A673 (cell line): ENCODE measurements around the gene NUMB. TPM values are rescaled to one million over a fixed set of nuclear protein-coding genes. Genes with fewer than 3 reads are reported as not detected.

Experiments
- BruUV-seq: library from RNA; stranded (reverse); fragments of 400-500 nt; replicated peaks from 2 replicates; lab custom pipeline; 2021; lab: Mats Ljungman, UMichigan
- CTCF ChIA-PET: fragments of 300-600 bp; sonication (Branson Sonifier 250); formaldehyde crosslinking; loops from one replicate; lab custom pipeline; 2022; ENCODE audit warnings: antibody characterized with exemption; lab: Charles Lee
- POLR2A ChIA-PET: fragments of 300-600 bp; sonication (Branson Sonifier 250); formaldehyde crosslinking; loops from one replicate; lab custom pipeline; 2022; ENCODE audit warnings: antibody characterized with exemption; ENCODE audit not compliant: low non-redundant PET; lab: Charles Lee
- DNase-seq: peaks from one replicate; pipeline ENCODE4 v3.0.0-alpha.2; 2015; ENCODE audit warnings: low spot score
- H3K27ac ChIP-seq: fragments of 200-600 bp; sonication (generic); 2 replicates; pipeline ENCODE4 v1.5.1; 2016; ENCODE audit warnings: mixed run types, low read depth, mild to moderate bottlenecking, mixed read lengths, antibody characterized with exemption, low read length; ENCODE audit not compliant: poor library complexity, severe bottlenecking
- H3K27me3 ChIP-seq: fragments of 200-600 bp; sonication (generic); replicated peaks from 2 replicates; pipeline ENCODE4 v1.6.1; 2017; ENCODE audit warnings: mixed run types, low read depth, mild to moderate bottlenecking, mixed read lengths, antibody characterized with exemption, low read length; ENCODE audit not compliant: insufficient read depth, poor library complexity
- H3K36me3 ChIP-seq: fragments of 200-600 bp; sonication (generic); 2 replicates; pipeline ENCODE4 v1.6.1; 2016; ENCODE audit warnings: mixed run types, mild to moderate bottlenecking, mixed read lengths, antibody characterized with exemption, low read length; ENCODE audit not compliant: insufficient read depth, poor library complexity, severe bottlenecking
- H3K4me1 ChIP-seq: fragments of 200-600 bp; sonication (generic); 2 replicates; pipeline ENCODE4 v1.6.1; 2017; ENCODE audit warnings: mixed run types, mild to moderate bottlenecking, mixed read lengths, antibody characterized with exemption, low read length; ENCODE audit not compliant: insufficient read depth, poor library complexity, severe bottlenecking
- H3K4me3 ChIP-seq: fragments of 200-600 bp; sonication (generic); 2 replicates; pipeline ENCODE4 v1.5.1; 2016; ENCODE audit warnings: low read depth, mixed run types, mild to moderate bottlenecking, mixed read lengths, low read length; ENCODE audit not compliant: poor library complexity, severe bottlenecking
- H3K9me3 ChIP-seq: fragments of 200-600 bp; sonication (generic); 2 replicates; pipeline ENCODE4 v1.6.1; 2016; ENCODE audit warnings: mixed run types, low read depth, mild to moderate bottlenecking, mixed read lengths, antibody characterized with exemption, low read length; ENCODE audit not compliant: poor library complexity, severe bottlenecking
- CTCF ChIP-seq: fragments of 300-800, 200-600 bp; sonication (generic); conservative IDR thresholded peaks from 2 replicates; pipeline ENCODE4 v1.5.1; 2017; ENCODE audit warnings: low read depth, mild to moderate bottlenecking, antibody characterized with exemption, low read length, moderate library complexity, mixed read lengths
- EZH2 ChIP-seq: fragments of 200-600 bp; sonication (generic); IDR thresholded peaks from 2 replicates; pipeline ENCODE4 v1.6.1; 2017; ENCODE audit warnings: borderline replicate concordance, low read depth, mild to moderate bottlenecking, mixed read lengths, antibody characterized with exemption, low read length; ENCODE audit not compliant: poor library complexity, severe bottlenecking
- intact Hi-C: fragments of 100-400 bp; cut with micrococcal nuclease; formaldehyde crosslinking; loops from one replicate; pipeline ENCODE4 v1.10.0; 2022; ENCODE audit not compliant: unreplicated experiment
- total RNA-seq: library from RNA; stranded (reverse); gene quantifications from 2 replicates; pipeline ENCODE4 v1.2.3, GENCODE V29; 2021

The NUMB gene
- total RNA-seq, 1 experiment from 2014 or later, result 46.3 TPM

- TF ChIP-seq EZH2, result no peak
- TF ChIP-seq CTCF, result no peak
- H3K9me3 ChIP-seq, result no peaks in the 10 kb centered on the region
- ChIA-PET POLR2A (interaction anchor here (0.6 kb wide), 1 partner anchor 615 kb away, joined by 6 read pairs; no protein-coding TSS in a partner anchor), CTCF (no interaction called here)
- intact Hi-C loops, result no loop called here
- H3K36me3 ChIP-seq, result peaks cover 24% of the 10 kb centered on the region
- no peaks in the 10 kb centered on the region for H3K4me1 ChIP-seq
- no peak overlapping the region for H3K4me3 ChIP-seq
- BruUV-seq, result no TSS peak
- no peak overlapping the region for H3K27ac ChIP-seq
- DNase-seq, result no peak
- no peaks in the 10 kb centered on the region for H3K27me3 ChIP-seq
These were observed 181.5 kb downstream of the NUMB start for GRCh38 chr14:73276836-73277235.

DNA sequence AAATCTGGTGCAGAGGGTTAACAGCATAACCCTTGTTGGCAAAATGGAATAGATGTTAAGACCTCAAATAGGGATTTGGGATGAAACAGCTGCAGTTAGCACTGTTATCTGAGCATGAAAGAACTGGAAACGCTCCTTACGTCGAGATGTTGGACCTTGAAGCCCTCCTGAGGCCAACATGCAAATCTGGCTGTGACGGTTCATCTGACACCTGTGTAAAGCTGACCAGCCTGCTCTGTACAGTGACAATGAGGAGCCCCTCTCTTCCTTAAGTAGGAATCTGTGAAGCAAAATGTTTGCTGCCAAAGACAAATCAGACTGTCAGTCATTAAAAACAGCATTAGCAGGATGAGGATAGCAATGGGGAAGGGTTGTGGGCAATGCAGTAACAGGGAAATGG, 184.5 kb downstream of the NUMB start:
- BruUV-seq, result no TSS peak
- ChIA-PET CTCF (no interaction called here), POLR2A (no interaction called here)
- Histone ChIP-seq H3K4me3 (no peak overlapping the region), H3K9me3 (no peaks in the 10 kb centered on the region), H3K27ac (no peak overlapping the region), H3K36me3 (peaks cover 13% of the 10 kb centered on the region), H3K27me3 (no peaks in the 10 kb centered on the region), H3K4me1 (no peaks in the 10 kb centered on the region)
- DNase-seq, result no peak
- TF ChIP-seq CTCF (no peak), EZH2 (no peak)
- intact Hi-C loops, result no loop called here

DNA sequence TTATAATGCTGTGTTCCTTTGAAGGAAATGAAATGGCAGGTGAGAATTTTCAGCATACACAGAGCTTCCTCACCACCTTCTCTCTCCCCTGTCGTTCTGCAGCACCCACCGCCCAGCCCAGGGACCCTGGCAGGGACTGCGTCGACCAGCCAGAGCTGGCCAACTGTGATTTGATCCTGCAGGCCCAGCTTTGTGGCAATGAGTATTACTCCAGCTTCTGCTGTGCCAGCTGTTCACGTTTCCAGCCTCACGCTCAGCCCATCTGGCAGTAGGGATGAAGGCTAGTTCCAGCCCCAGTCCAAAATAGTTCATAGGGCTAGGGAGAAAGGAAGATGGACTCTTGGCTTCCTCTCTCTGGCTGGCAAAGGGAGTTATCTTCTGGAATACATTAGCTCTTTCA, 186.0 kb downstream of the NUMB start:
- no peaks in the 10 kb centered on the region for H3K4me1 ChIP-seq
- peaks cover 13% of the 10 kb centered on the region for H3K36me3 ChIP-seq
- no peak overlapping the region for H3K27ac ChIP-seq
- no peak for DNase-seq
- ChIA-PET POLR2A (no interaction called here), CTCF (no interaction called here)
- BruUV-seq, result no TSS peak
- intact Hi-C loops, result no loop called here
- TF ChIP-seq EZH2 (no peak), CTCF (no peak)
- no peaks in the 10 kb centered on the region for H3K9me3 ChIP-seq
- no peak overlapping the region for H3K4me3 ChIP-seq
- H3K27me3 ChIP-seq, result no peaks in the 10 kb centered on the region
